ENCODE measurements around the gene NHERF1. TPM values are rescaled to one million over a fixed set of nuclear protein-coding genes. Genes with fewer than 3 reads are reported as not detected.

NHERF1 gene
- total and polyA plus RNA-seq, 2 donors from 2014 or later: 71.3 to 448 TPM

GRCh38 chr17:74770498-74771318, 22.3 kb downstream of the NHERF1 start:
- intact Hi-C loops (cut with DNase I): no loop called here
- H3K36me3 ChIP-seq (ENCODE audit: control insufficient read depth in 2 of 3, insufficient read depth in 3 of 3, low read length in 3 of 3): peaks cover 0 to 29% (median 9%) of the 10 kb centered on the region in 3 donors
- H3K9me3 ChIP-seq (ENCODE audit: control insufficient read depth in 2 of 3, insufficient read depth in 1 of 3, low read length in 3 of 3): no peaks in the 10 kb centered on the region
- H3K27me3 ChIP-seq (ENCODE audit: control insufficient read depth, insufficient read depth, low read length): no peaks in the 10 kb centered on the region
- peak overlapping the region in 1 of 3 donors; percentile 17 for H3K9ac ChIP-seq (ENCODE audit: low read length in 3 of 3)
- peak overlapping the region in 1 of 2 donors; percentile 70 for H3K27ac ChIP-seq (ENCODE audit: low read depth in 2 of 2, low read length in 2 of 2)
- H3K4me1 ChIP-seq (ENCODE audit: control insufficient read depth in 2 of 3, insufficient read depth in 2 of 3, low read depth in 1 of 3, low read length in 3 of 3): peaks cover 0 to 40% (median 35%) of the 10 kb centered on the region in 3 donors
- DNase-seq: peak; percentile 71 to 86 (median 81)
- no peak overlapping the region for H3K4me3 ChIP-seq (ENCODE audit: low read length in 3 of 3)
- TF ChIP-seq CTCF (IDR thresholded peaks at IDR 0.05; ENCODE audit: borderline replicate concordance, extremely low read depth, insufficient read depth): peak; percentile 74
- FAIRE-seq: no peak

GRCh38 chr17:74771319-74771914, 23.0 kb downstream of the NHERF1 start:
- Histone ChIP-seq H3K27ac (ENCODE audit: low read depth in 2 of 2, low read length in 2 of 2) (peak overlapping the region in 1 of 2 donors; percentile 32), H3K4me1 (ENCODE audit: control insufficient read depth in 2 of 3, insufficient read depth in 2 of 3, low read depth in 1 of 3, low read length in 3 of 3) (peaks cover 0 to 40% (median 35%) of the 10 kb centered on the region in 3 donors), H3K27me3 (ENCODE audit: control insufficient read depth, insufficient read depth, low read length) (no peaks in the 10 kb centered on the region), H3K9me3 (ENCODE audit: control insufficient read depth in 2 of 3, insufficient read depth in 1 of 3, low read length in 3 of 3) (no peaks in the 10 kb centered on the region), H3K9ac (ENCODE audit: low read length in 3 of 3) (peak overlapping the region in 1 of 3 donors; percentile 17), H3K36me3 (ENCODE audit: control insufficient read depth in 2 of 3, insufficient read depth in 3 of 3, low read length in 3 of 3) (peaks cover 0 to 25% (median 9%) of the 10 kb centered on the region in 3 donors), H3K4me3 (ENCODE audit: low read length in 3 of 3) (no peak overlapping the region)
- DNase-seq (no peak), FAIRE-seq (no peak)
- intact Hi-C loops (cut with DNase I): no loop called here
- TF ChIP-seq CTCF (IDR thresholded peaks at IDR 0.05; ENCODE audit: borderline replicate concordance, extremely low read depth, insufficient read depth): no peak

- H3K27ac ChIP-seq (ENCODE audit: low read depth in 2 of 2, low read length in 2 of 2): peak overlapping the region in 1 of 2 donors; percentile 32
- intact Hi-C loops (cut with DNase I): no loop called here
Observed at GRCh38 chr17:74772053-74772452, 23.6 kb downstream of the NHERF1 start.

More at GRCh38 chr17:74772053-74772452, 23.6 kb downstream of the NHERF1 start:
- Histone ChIP-seq H3K9me3 (ENCODE audit: control insufficient read depth in 2 of 3, insufficient read depth in 1 of 3, low read length in 3 of 3) (no peaks in the 10 kb centered on the region), H3K4me3 (ENCODE audit: low read length in 3 of 3) (no peak overlapping the region), H3K36me3 (ENCODE audit: control insufficient read depth in 2 of 3, insufficient read depth in 3 of 3, low read length in 3 of 3) (peaks cover 0 to 25% (median 9%) of the 10 kb centered on the region in 3 donors), H3K9ac (ENCODE audit: low read length in 3 of 3) (peak overlapping the region in 1 of 3 donors; percentile 17), H3K27me3 (ENCODE audit: control insufficient read depth, insufficient read depth, low read length) (no peaks in the 10 kb centered on the region), H3K4me1 (ENCODE audit: control insufficient read depth in 2 of 3, insufficient read depth in 2 of 3, low read depth in 1 of 3, low read length in 3 of 3) (peaks cover 0 to 40% (median 38%) of the 10 kb centered on the region in 3 donors)
- DNase-seq (no peak), FAIRE-seq (no peak)
- TF ChIP-seq CTCF (IDR thresholded peaks at IDR 0.05; ENCODE audit: borderline replicate concordance, extremely low read depth, insufficient read depth): no peak
